HG02610 (cell line): Measurements from ENCODE around the gene BLMH.

Experiments used
- ATAC-seq: cut with Tn5 transposase; IDR thresholded peaks from one replicate; pipeline ENCODE4 v1.9.1; 2021; ENCODE audit warnings: mild to moderate bottlenecking, moderate library complexity; ENCODE audit not compliant: unreplicated experiment

BLMH gene, protein sequence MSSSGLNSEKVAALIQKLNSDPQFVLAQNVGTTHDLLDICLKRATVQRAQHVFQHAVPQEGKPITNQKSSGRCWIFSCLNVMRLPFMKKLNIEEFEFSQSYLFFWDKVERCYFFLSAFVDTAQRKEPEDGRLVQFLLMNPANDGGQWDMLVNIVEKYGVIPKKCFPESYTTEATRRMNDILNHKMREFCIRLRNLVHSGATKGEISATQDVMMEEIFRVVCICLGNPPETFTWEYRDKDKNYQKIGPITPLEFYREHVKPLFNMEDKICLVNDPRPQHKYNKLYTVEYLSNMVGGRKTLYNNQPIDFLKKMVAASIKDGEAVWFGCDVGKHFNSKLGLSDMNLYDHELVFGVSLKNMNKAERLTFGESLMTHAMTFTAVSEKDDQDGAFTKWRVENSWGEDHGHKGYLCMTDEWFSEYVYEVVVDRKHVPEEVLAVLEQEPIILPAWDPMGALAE

DNA sequence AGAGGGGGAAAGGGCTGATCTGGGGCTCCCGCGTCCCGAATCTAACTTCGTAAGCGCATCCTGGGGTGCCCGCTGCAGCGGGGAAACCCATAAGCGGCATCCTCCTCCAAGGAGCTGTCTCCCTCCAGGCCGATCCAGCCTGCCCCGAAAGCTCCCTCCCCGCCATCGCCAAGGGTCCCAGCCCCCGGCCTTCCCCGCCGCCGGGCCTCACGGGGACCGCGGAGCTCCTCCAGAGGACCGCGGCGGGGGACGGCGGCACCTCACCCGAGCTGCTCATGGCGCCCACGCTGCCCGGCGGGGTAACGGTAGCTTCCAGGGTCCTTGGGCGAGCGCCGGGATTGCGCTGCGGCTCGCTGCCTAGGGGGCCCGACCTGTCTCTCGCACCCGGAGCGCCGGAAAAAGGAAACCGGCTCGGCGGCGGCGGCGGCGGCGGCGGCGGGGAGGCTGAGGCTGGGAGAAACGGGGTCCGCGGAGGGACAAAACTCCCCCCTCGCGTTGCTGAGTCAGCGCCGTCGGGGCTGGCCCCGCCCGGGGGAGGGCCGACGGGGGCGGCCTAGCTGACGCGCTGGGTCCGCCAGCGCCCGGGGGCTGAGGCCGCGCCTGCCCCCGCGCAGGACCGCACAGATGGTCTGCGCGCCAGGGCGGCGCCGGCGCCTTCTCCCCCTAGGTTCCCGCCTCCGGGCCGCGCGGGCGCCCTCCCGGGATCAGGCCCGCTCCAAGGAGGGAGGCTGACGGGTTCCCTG, at the start of gene BLMH:
Gene BLMH (minus strand): TSS at position 402 of the 743 bp plus-strand sequence. CDS start 125 bp downstream, at position 277.
- peak; percentile 88 for ATAC-seq

DNA sequence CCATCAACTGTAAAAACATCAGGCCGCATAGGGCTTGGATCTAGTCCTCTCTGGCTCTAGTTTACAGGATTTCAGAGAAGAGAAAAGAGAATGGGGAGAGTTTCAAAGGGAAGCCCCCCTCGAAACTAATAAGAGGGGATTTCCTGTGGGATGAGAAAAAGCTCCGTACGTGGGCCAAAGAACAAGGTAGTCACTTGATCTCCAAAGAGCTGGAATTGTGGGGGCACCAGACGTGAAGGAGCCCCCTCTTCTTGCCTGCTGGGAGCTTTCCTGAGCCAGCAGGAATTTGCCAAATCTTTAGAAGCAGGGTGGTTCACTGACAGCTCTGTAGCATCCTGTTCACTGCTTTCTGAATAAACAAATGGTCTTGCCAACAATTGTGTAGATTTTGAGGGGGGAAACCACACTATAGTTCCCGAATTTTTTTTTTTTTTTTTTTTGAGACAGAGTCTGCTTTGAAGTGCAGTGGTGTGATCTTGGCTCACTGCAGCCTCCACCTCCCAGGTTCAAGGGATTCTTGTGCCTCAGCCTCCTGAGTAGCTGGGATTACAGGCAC, 49.1 kb upstream of the BLMH start:
- ATAC-seq, result no peak

DNA sequence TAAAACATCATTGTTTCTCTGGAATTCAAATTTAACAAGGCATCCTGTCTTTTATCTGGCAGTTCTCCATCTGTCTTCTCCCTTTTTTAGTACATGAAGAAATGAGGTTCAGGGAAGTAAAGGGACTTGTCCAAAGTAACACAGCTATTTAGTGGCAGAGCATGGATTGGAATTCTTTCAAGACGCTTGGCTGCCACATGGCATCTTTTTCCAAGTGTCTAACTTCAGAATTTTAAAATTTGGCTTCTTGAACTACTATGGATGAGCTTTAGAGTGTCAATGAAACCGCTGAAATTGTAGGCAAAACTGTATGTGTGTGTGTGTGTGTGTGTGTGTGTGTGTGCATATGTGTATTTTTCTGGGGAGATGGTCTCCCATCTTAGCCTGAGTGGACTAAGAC, 47.3 kb upstream of the BLMH start:
- ATAC-seq, result no peak

DNA sequence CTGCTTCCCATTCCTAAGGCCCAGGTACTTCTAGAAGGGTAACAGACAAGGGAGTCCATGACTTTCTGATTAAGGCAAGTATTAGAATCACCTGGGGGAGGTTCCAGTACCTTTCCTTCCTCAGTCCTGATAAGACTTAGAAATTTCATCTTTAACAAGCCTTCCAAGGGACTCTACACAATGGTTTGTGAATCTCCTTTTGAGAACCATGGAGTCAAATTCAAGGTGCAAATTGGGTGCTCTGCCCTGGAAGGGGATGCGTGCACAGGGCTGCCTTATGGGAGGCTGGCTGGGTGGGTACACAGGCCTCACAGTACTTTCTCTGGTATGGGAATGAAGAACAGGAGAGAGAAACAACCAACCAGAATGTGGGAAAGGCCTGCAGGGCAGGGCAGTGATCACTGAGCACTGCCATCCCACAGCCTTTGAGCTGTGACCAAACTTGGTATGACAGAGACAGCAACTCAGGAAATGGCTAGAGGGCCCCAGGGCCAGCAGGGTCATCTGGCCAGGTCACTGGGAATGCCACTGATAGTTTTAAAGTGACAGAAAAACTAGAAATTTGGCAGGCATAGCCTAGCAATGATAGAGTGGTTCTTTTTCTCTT, 45.8 kb upstream of the BLMH start:
- no peak for ATAC-seq

DNA sequence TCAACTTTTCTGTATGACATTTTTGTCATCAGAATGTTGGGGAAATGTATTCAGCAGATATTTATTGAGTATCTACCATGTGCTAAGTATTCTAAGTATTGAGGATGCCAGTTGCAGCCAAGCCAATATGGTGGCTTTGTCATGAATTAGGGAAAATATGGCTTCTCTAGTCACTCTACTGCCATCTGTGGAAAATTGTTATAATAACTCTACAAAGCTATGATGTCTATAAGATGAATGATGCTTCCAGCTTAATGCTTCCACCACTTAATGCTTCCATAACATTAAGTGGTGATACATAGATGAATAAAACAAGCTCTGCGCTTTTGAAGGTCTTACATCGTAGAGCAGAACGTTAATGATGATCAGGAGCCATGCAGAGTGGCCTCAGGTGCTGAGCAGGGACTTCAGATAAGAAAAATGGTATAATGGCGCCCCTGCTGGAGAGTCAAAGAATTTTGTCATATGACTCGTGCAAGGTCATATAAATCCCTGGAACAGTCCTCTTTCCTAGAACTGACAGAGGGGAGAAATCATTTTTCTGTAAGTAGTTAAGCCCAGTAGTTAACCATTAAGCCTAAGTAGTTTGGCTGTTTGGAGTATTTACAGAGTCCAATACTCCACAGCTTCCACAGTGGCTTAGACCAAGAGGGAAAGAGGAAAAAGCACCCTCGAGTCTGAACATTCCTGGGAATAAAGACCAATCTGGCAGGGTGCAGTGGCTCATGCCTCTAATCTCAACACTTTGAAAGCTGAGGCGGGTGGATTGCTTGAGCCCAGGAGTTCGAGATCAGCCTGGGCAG, 44.8 kb upstream of the BLMH start:
- ATAC-seq, result no peak

DNA sequence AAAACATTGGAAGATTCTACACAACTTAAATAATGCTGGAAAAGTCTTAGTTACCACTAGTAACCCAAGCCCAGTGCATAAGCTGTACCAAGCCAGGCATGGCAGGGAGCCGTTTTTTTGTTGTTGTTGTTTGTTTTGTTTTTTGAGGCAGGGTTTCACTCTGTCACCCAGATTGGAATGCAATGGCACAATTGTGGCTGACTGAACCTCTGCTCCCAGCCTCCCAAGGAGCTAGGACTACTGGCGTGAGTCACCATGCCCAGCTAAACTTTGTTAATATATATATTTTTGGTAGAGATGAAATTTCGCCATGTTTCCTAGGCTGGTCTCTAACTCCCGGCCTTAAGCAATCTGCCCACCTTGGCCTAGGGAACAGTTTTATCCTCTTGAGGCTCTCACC, 42.7 kb upstream of the BLMH start:
- no peak for ATAC-seq

DNA sequence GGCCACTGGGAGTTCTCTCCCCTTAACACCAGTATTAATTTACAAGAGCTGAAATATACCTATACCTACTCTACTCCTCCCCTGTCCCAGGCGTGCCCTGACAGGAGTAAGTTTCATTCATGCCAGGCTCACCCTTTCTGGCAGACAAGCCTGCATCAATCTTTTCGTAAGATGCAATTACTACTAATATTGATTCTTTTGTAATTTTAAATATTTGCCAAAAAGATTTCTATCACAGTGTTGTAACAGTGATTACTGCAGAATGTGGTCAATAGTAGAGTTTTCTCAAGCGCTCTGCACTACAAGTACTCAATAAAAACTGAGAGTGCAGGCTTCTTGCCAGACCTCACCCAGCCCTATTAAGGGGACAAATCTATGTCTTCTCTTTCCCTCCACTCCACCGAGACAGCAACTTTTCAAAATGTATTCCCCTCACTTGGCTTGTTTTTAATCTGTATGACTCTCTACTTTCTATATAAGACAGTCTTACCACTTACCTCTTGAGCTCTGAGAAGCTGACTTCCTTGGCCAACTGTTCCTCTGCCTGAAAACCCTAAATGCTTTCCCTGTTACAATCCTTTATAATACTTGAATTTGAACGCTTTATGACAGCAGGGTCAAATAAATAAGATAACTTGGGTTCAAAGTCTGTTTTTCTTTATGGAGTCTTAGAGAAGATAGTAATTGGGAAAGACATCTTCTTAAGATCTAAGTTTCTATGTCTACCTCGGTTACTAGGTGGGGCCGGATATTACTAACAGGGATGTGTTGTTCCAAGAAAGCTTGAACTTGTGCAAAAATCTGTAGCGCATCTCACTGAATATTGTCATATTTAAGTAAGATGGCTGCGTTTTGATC, 42.0 kb upstream of the BLMH start, which contains the start of gene TMIGD1:
Gene TMIGD1 (minus strand): TSS at position 555 of the 858 bp plus-strand sequence. CDS start 1,924 bp downstream, outside the sequence.
- no peak for ATAC-seq

DNA sequence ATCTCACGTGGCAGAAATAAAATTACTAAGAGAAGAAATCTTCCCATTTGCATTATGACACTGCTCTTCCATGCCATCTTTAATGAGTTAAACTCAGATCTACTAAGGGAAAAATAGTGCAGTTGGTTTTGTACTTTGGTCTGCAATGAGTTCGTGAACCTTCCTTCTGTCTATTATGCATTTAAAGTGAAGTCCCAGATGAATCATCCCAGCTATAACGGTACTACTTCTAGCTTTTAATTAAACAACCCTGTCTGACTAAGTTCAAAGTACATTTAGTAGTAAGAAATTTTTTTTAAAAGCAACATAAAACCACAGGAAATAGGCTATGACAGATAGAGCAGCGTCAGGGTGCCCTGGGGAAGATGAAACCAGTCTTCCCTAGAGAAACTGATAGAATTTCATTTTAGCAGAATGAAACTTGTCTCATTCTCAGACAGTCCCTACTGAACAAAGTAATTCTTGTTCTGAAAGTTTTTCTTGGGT, 40.4 kb upstream of the BLMH start:
- ATAC-seq, result peak; percentile 66

DNA sequence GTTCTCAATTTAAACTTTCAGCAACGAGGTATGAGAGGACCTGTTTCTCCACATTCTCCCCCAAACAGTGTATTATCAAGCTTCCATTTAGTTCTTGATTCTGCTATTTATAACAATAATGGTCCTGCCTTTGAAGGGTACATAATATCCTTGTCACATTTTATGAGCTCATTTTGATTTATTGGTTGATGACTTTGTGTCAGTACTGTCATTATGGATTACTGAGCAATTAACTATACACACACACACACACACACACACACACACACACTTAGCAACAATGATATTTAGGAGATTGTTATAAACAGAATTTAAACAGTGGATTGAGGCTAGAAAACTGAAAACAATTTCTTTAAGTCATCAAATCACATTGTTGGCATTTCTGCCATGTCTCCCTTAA, 35.1 kb upstream of the BLMH start:
- ATAC-seq, result no peak

DNA sequence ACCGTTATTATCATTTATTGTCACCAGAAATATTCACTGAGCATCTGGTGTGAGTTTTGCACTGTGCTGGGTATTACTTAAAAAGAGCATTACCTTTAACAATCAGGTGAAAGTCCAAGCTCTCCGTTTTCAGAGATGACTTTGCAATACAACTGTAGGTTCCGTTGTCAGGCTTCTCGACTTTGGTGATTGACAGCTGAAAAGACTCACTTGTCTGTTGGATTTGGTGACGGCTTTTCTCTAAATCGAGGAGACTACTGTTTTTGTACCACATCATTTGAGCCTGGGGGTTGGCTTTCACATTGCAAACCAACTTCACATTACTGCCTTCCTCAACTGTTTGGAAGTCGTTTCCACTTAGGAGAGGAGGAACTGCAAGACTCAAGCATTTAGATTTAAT, 33.0 kb upstream of the BLMH start:
- ATAC-seq, result no peak

DNA sequence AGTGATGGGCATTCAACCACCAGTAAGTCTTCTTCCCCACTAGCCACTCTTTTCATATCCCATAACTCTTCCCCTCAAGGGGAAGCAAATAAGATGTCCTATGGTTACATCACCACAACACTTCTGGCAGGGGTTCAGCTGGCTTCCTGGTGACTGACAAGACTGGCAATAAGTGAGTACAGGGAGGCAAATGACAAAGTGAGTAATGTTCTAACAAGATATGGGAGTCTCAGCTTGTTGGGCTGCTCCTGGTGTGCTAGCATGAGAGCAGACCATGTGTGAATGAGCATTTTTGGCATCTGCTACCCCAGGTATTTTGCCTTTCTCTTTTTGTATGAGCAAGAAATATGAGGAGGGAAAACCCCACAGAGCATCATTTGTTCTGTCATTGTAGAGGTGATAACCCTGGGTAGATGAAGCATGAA, 32.2 kb upstream of the BLMH start:
- peak; percentile 66 for ATAC-seq

DNA sequence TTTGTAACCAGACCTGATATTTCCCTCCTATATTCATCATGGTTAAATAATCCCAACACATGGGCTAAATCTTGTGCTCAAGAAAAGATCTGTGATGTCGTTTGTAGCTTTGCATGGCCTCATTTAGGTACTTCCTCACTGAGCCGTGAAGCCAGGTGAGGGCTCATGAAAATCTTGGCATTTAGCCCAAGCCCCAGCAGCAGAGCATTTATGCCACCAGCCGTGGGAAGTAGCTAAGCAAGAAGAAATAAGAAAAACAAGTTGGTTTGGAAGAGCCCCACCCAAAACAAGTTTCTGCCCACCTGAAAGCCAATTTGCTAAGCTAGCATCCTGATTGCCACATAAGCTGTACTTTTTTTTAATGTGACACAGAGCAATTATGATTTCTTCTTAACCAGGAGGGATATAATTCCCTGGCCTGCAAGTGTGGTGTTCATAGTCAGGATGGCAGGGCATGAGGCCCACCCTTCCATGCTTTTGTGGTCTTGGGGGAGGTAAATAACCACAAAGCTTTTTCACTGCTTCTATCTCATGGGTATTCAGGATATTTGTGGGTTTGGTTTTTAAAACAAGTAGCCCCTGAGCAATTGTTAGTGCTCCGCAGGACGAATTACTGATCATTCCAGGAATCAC, 31.6 kb upstream of the BLMH start:
- ATAC-seq, result no peak

DNA sequence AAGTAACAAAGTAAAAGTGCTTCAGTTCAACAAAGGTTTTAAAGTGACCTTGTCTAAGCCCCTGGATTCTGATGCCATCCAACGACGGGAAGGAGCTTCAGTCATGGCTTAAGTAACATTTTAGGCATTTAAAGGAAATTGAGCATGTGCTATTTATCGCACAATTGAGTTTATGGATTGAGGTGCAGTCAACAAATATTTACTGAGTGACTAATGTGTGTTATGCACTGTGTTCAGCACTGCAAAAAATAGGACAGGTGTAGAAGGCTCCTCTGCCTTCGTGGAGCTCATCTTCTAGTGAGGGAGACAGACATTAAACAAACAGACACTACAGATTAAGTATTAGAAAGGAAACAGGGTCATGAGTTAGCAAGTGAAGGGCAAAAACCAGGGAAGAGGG, 29.6 kb upstream of the BLMH start:
- no peak for ATAC-seq

DNA sequence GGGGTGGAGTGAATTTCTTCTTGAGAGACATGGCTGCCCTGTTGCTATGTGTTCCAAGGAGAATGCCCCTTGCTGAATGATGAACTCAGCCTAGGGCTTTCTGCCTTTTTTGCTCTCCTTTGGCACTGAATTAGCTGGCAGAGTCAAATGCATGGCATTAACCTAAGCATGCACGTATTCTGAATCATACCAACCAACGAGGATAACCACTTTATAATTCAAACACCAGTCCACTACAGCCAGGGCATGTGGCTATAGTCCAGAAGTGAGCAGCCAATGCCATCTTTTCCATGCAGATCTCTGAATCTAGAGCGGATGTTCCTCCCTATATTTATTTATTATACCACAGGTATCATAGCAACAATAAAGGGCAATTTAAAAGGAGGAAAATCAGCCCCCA, 26.4 kb upstream of the BLMH start:
- no peak for ATAC-seq

DNA sequence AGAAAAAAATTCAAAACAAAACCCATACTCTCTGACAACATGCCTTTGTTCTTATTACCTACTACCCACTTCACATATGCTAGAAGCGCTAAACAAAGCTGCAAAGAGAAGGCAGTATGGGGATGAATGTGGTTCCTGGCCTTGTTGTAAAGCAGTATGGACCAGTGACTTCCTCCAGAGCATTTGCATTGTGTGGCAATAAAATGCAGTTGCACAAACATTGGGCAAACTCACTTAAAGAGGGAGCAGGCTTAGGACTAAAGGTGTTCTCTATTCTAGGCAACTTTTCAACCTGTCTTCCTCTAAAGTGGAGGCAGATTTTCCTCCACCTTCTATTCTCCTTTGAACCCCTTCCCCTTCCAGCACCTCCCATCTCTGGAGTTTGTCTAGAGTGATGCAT, 25.0 kb upstream of the BLMH start:
- ATAC-seq, result no peak

DNA sequence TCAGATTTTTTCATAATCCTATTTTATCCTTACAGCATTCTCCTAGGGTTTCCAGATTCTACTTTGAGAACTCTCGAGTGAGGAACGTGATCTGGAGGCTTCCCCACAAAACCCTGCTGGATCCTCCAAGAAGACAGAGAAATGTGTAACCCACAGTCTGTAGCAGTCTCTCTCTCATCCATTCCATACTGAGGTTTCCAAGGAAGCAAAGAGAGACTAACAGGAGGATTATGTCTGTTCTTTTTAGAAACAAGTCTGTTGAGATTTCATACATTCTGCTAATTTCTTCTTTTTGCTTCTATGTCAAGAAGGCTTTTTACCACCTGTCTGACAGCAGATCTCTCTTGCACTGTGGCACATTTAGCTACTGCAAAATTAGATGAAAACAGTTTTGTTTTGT, 23.4 kb upstream of the BLMH start:
- ATAC-seq, result no peak

DNA sequence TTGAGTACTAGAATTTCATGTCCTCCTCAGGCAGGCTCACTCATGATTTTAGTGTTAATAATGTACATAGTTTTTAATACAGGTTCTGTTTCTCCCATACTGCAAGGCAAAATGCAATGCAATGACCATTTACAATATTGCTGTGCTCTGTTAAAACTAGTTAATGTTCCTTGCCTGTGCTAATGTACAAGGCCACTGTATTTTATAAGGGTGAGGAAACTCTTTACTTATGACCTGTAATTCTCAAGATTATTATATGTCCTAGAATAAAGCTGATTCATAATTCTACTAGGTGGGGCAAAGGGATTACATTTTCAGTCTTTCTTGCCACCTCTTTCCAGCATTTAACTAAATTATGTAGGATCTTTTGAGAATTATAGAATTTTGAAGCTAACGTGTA, 22.7 kb upstream of the BLMH start:
- no peak for ATAC-seq

DNA sequence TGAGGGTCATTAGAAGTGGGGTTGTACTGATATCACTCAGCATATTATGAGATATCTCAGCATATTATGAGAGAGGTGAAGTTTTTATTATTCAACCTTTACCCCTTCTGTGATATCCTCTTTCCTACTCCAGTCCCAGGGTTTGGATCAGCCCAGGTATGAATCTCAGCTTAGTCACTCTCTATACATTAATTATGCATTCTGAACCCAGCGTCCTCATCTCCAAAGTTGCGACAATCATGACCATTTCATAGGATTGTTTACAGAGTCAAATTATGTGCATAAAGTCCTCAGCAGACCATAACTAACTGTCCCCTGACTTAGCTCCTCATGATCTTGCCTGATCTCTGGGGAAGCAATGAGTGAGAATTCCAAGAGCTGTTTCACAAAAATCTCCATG, 20.5 kb upstream of the BLMH start:
- no peak for ATAC-seq

DNA sequence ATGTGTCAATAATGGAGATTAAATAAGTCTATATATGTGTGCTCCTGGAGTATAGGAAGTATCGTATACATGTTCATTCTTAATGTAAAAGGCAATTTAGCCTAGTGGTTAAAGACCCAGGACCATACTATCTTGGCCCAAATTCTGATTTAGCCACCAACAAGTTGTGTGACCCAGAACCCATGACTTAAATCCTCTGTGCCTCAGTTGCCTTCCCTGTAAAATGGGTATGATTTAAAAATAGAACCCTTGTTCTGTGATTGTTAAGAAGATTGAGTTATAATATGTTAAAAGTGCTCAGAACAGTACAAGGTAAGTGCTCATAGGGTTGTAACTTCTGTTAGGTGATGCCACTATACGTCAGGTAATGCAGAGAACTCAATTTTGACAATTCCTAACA, 18.8 kb upstream of the BLMH start:
- ATAC-seq, result no peak
